Calu3 (cell line): ENCODE data around the gene ASIC2. TPM values are rescaled to one million over a fixed set of nuclear protein-coding genes. Genes with fewer than 3 reads are reported as not detected.

Experiments
- BruUV-seq: library from RNA; stranded (reverse); fragments of 400-500 nt; replicated peaks from 2 replicates; lab custom pipeline; 2021; lab: Mats Ljungman, UMichigan
- CTCF ChIA-PET: fragments of 300-600 bp; sonication (Branson Sonifier 250); formaldehyde crosslinking; loops from one replicate; lab custom pipeline; 2022; ENCODE audit warnings: antibody characterized with exemption; lab: Charles Lee
- DNase-seq: peaks from one replicate; pipeline ENCODE4 v3.0.0; 2022
- H3K27ac Mint-ChIP-seq: one replicate; pipeline ENCODE4 v1.8.0; 2022; ENCODE audit warnings: mixed read lengths; ENCODE audit not compliant: unreplicated experiment
- H3K27me3 Mint-ChIP-seq: one replicate; pipeline ENCODE4 v1.8.0; 2022; ENCODE audit warnings: mixed read lengths; ENCODE audit not compliant: unreplicated experiment
- H3K36me3 Mint-ChIP-seq: one replicate; pipeline ENCODE4 v1.8.0; 2022; ENCODE audit warnings: mild to moderate bottlenecking, moderate library complexity, mixed read lengths; ENCODE audit not compliant: insufficient read depth, unreplicated experiment
- H3K4me1 Mint-ChIP-seq: one replicate; pipeline ENCODE4 v1.8.0; 2022; ENCODE audit warnings: mild to moderate bottlenecking, low read depth, mixed read lengths; ENCODE audit not compliant: unreplicated experiment
- H3K4me3 Mint-ChIP-seq: one replicate; pipeline ENCODE4 v1.8.0; 2022; ENCODE audit warnings: mild to moderate bottlenecking, low read depth, moderate library complexity, mixed read lengths; ENCODE audit not compliant: unreplicated experiment
- H3K9me3 Mint-ChIP-seq: one replicate; pipeline ENCODE4 v1.8.0; 2022; ENCODE audit warnings: low read depth, mixed read lengths; ENCODE audit not compliant: unreplicated experiment
- CTCF ChIP-seq: fragments of 200-600 bp; IDR thresholded peaks from one replicate; pipeline ENCODE4 v1.8.0; 2022; ENCODE audit warnings: antibody characterized with exemption; ENCODE audit not compliant: unreplicated experiment
- intact Hi-C: fragments of 100-400 bp; cut with micrococcal nuclease; formaldehyde crosslinking; loops from one replicate; pipeline ENCODE4 v1.10.0; 2022; ENCODE audit not compliant: unreplicated experiment
- total RNA-seq: library from RNA; stranded (reverse); gene quantifications from 2 replicates; pipeline ENCODE4 v1.2.3, GENCODE V29; 2022

Gene ASIC2
- total RNA-seq, 1 experiment from 2014 or later, result not detected

GRCh38 chr17:32980230-32980629 lies 312.9 kb downstream of the ASIC2 start:
- intact Hi-C loops, result no loop called here
- TF ChIP-seq CTCF, result no peak
- BruUV-seq, result no TSS peak
- Mint-ChIP-seq H3K9me3 (peaks cover 8% of the 10 kb centered on the region), H3K4me1 (no peaks in the 10 kb centered on the region), H3K27ac (no peak overlapping the region), H3K27me3 (peaks cover 30% of the 10 kb centered on the region), H3K4me3 (no peak overlapping the region), H3K36me3 (no peaks in the 10 kb centered on the region)
- DNase-seq, result no peak
- CTCF ChIA-PET, result no interaction called here

- CTCF ChIA-PET, result no interaction called here
- Mint-ChIP-seq H3K9me3 (no peaks in the 10 kb centered on the region), H3K4me3 (no peak overlapping the region), H3K4me1 (no peaks in the 10 kb centered on the region), H3K36me3 (no peaks in the 10 kb centered on the region), H3K27ac (no peak overlapping the region), H3K27me3 (peaks cover 29% of the 10 kb centered on the region)
- no TSS peak for BruUV-seq
- intact Hi-C loops, result no loop called here
- TF ChIP-seq CTCF, result no peak
- no peak for DNase-seq
Observed at GRCh38 chr17:32976605-32977004, 316.5 kb downstream of the ASIC2 start.

- TF ChIP-seq CTCF, result no peak
- CTCF ChIA-PET, result no interaction called here
- Mint-ChIP-seq H3K36me3 (no peaks in the 10 kb centered on the region), H3K27ac (no peak overlapping the region), H3K4me3 (no peak overlapping the region), H3K27me3 (peaks cover 29% of the 10 kb centered on the region), H3K4me1 (no peaks in the 10 kb centered on the region), H3K9me3 (no peaks in the 10 kb centered on the region)
- intact Hi-C loops, result no loop called here
- no TSS peak for BruUV-seq
- no peak for DNase-seq
Observed at GRCh38 chr17:32976131-32976530, 317.0 kb downstream of the ASIC2 start.

GRCh38 chr17:32971171-32971570 lies 321.9 kb downstream of the ASIC2 start:
- no peaks in the 10 kb centered on the region for H3K4me1 Mint-ChIP-seq
- BruUV-seq, result no TSS peak
- peaks cover 36% of the 10 kb centered on the region for H3K27me3 Mint-ChIP-seq
- no peaks in the 10 kb centered on the region for H3K36me3 Mint-ChIP-seq
- no peak overlapping the region for H3K27ac Mint-ChIP-seq
- no peak for DNase-seq
- no peaks in the 10 kb centered on the region for H3K9me3 Mint-ChIP-seq
- intact Hi-C loops, result no loop called here
- TF ChIP-seq CTCF, result no peak
- H3K4me3 Mint-ChIP-seq, result no peak overlapping the region
- CTCF ChIA-PET, result no interaction called here
